Stimulated activated CD8-positive, alpha-beta memory T cell treated with anti-CD3 and anti-CD28 coated beads, Interleukin-7, amount 100 ng/mL, for 4 hours (primary cell): ENCODE results near the gene MEN1.

Experiments used
- DNase-seq, 2 donors: peaks; one replicate each; pipeline ENCODE4 v3.0.0-alpha.2; 2020; ENCODE audit warnings: low read depth in 2 of 2

MEN1 gene

DNA sequence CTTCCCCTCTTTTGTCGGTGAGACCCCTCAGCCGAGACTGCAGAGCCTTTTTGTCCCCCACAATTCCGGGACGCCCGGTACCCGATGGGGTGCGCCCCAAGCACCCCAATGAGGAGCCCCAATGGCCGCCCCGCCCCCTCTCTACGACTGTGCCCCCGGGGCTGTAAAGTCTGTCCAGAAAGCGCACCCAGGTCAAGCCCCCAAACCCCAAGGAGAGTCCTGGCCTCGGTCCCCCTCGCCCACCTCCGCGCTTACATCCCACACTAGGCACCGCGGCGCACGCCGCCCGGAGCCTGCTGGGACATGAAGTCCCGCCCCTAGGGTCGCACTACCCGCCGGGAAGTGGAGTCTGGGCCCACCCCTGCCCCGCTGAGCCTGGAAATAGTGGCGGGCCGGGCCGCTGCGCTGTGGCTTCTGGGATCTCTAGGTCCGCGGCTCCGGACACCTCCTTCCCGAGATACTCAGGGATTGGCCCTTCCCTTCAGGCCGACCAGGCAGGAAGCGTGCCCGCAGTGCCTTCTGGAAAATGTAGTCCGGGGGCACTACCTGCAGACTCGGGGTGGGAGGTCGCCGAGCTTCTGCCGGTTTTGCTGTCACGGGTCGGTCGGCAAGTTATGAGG, at the start of gene MEN1:
MEN1 (minus strand) TSS at position 281 of the 620 bp plus-strand sequence. CDS start 442 bp downstream, outside the sequence.
- peak; percentile 51 to 73 for DNase-seq

DNA sequence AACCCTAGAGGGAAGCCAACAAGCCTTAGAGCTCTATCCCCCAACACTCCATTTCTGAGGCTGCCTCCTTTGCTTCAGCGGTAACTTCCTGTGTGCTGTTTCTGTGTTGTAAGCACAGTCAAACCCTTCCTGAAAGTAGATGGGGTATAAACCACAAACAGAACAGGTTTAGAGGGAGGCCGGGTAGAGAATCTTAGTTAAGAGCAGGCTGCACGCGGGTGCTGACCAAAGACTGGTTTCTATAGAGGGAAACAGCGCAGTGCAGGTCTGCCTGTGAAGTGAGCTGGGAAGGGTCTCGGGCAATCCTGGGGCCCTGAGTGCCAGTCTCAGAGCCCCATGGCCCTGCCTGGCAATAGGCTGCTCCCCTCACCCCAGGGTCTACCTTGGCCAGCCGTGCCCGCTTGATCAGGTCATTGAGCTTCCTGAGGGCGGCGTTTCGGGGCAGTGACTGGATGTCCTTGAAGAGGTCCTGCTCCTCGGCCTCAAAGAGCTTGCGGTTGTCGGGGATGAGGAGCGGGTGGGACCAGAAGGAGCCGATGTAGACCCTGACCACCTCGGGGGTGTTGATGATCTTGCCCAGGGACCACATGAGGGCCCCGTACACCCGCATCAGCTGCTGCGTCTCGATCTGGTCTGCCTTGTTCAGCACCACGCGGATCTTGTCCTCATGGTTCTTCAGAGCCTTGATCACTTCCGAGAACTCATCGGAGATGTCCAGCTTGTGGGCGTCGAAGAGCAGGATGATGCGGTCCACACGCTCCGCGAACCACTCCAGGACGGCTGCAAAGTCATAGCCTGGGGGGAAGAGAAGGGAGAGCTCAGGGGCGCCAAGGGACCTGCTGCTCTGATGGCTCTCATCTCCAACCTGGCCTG, 49.4 kb upstream of the MEN1 start:
- no peak for DNase-seq

DNA sequence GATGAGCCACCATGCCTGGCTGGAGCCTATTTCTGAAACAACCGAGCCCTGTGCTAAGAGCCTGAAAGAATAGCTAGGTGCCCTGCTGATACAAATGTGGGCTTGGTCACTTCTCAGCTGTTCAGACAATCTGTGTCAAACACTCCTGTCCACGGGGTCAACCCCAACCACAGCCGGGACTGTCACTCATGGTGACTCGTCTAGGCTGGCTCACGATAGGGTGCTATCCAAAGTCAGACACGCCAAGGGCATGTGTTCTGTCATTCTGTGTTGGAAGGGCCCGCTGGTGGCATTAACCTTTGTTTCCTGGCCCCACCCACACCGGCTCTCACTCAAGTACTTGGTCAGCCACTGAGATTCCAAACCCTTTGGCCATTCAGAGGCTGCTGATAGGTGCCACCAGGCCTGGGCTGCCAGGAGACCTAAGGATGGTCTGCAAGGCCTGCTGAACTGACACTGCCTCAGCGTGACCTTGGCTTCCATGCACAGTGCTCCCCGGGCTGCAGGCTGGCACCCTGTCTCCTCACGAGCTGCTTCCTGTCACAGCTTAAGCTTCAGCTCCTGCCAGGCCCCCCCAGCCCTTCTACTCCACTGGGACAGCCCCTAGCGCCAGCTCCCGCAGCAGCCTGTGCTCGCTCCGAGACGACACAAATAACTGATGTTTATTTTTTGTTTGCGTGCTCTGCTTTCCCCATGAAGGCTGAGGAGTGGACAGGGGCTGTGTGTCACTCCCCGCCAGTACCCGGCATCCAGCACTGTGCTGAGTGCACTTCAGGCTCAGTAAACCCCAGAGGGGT, 48.3 kb upstream of the MEN1 start:
- DNase-seq, result no peak

DNA sequence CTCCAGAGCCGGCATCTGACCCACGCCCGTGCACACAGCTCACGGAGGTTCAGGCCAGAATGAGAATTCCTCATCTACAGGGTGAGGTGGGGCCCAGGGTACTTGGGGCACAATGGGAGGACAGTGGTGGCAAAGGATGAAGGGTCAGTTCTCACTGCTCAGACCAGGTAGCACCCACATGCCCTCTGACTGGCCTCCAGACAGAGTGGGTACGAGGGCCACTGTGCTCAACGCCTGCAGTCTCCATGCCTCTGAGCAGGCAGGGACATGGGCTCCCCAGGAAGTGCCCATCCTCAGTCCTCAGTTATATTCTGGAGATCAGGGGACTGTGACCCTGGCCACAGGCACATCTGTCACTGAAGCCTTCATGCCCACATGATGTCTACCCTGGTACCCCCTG, 47.1 kb upstream of the MEN1 start:
- DNase-seq, result no peak

DNA sequence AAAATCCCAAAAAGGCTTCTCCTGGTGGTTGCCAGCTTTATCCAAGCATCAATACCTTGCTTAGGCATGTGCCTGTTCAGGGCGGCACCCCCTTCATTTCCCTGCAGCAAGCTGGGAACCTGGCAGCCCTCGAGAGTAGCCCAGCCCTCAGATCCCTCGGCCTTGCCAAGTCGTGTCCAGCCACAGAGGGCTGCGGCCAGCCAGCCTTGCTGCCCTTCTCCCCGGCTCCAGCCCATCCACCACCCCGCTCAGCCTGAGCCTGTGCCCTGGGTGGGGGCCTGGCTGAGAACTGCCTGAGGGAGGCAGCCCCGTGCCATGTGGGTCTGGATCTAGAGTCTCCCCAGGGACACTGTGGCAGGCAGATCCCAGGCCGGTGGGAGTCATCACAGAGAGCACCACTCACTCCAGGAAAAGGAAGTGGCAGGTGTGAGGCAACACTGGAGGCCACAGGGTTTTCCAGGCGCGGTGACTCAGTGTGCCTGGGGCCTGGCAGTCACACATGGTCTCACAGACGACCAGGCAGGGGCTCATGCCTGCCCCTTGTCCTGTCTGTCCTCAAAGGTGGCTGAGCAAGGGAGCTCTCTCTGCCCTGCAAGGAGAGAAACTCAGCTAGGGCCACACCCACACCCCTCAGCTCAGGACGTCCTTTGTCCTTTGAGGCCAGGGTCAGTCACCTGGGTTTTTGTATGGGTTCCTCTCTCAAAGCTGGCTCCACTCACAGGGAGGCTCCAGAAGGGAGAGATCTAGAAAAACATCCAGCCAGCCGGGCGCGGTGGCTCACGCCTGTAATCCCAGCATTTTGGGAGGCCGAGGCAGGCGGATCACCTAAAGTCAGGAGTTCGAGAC, 46.3 kb upstream of the MEN1 start:
- DNase-seq, result no peak

DNA sequence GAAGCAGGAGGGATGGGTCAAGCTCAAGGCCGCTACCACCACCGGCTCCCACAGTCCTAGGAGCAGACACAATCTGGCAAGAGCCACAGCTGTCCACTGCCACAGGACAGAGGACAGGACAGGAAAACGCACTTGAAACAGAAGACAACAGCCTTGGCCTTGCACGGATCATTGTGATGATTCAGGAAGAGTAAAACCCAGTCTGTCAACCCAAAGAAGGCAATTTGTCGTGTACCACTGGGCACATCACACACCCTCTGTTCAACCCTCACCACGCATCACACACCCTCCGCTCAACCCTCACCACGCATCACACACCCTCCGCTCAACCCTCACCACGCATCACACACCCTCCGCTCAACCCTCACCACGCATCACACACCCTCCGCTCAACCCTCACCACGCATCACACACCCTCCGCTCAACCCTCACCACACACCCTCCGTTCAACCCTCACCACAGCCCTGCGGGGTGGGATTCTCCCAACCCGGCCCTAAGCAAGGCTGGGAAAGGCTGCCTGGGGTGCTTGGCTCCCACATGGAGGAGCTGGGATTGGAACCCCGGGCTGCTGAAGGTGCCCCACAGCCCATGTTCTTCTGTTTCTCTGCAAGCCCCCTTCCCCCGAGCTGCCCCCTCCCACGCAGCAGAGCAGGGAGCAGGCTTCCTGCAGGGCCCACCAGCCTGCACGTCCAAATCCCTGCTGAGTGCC, 45.4 kb upstream of the MEN1 start:
- no peak for DNase-seq

DNA sequence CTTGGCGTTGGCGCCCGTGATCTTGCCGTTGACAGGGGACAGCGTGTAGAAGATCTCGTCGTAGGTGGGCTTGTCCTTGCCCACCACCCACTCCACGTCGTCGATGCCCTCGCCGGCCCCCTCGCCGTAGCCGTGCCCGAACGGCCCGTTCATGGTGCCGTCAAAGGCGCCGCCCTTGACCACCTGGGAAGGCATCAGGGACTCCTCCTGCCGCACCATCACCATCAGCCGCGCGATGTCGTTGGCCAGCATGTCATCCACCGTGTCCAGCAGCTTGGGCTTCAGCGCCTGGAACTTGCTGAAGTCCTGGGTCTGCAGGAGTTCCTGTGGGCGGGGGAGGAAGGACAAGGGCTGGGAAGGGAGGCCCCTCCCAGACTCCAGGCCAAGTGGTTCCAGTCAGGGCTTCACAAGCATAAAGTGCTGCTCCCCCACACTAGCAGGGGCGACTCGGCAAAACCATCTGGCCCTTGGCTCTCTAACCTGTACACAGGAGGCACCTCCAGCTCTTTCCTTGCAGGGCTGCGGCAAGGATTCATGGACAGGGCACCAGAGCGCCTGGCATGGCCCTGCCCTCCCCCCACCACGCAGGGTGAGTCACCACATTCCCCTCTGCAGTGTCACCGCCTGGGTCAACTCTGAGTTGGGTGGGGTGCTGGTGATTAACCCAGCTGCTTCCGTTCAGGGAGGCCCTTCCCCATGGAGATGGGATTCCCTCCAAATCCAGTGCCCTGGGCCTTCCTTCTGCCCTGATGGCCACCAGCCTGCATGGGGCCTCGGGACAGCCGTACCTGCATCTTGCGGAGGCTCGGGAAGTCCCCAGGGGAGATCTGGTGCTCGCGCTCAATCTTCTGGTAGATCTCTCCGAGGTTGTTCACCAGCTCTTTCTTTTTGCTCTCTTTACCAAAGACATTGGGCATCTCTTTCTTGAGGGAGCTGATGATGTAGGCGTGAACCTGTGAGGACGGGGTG, 44.5 kb upstream of the MEN1 start:
- peak in 1 of 2 donors; percentile 59 for DNase-seq

DNA sequence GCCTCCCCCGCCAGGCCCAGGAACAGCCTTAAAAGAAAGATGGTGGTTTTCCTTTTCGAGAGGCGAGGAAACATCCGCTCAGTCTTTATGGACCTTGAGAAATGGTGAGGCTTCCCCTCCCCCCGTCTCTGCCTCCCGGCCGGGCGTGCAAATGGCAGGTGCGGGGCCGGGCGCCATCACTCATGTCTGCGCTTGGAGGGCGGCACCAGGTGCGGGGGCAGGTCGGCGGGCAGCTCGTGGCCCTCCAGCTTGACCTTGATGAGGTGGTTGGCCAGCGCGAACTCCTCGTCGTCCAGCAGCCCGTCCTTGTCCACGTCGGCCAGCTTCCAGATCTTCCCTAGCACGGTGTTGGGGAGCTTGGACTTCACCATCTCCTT, 43.8 kb upstream of the MEN1 start:
- DNase-seq, result no peak

DNA sequence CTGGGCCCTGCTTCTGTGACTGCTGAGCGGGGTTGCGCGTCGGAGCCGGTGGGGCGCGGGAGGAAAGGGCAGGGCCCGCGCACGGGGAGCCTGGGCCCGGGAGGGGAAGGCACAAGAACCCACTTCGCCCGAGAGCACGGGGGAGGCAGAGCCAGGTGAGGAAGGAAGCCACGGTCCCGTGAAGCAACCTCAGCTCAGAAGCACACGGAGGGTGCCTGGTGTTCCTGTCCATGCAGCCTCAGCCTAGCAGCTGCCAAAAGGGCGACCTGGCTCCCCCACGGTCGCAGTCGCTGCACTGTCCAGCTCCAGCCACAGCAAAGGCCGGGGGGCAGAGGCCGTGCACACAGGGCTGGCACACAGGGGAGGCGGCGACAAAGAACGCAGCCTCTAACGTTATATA, 43.4 kb upstream of the MEN1 start:
- no peak for DNase-seq

DNA sequence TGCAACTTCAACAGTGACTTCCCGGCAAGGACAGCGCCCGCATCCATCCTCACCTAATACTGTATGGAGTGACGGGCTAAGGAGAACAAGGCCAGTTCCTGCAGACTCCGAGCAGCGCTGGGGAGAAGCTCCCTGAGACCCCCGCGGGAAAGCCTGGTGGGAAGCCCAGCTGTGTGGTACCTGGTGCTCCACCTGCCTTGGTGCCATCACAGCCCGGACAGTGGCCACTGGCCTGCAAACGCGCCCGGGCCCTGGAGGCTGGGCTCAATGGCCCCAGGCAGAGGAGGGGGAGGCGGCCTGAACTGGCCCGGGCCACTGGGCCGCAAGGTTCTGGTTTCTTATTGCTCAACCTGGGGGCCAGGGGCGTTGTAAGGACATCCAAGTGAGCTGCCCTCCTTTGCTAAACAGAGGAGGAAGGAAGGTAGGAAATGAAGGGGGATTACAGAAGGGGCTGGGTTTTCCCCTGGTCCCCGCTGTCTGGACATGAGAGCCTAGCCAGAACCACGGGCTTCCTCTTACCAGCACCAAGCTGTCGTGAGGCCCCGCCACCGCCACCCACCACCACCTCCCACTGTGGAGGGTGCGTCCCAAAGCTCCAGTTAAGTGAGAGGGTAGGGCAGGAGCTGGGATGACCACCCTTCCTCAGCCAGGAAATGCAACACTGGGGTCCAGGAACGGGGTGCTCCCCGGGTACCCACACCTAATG, 42.6 kb upstream of the MEN1 start:
- DNase-seq, result no peak

GRCh38 chr11:64851831-64852351, 41.5 kb upstream of the MEN1 start:
- no peak for DNase-seq

- DNase-seq, result no peak
Measured at GRCh38 chr11:64850979-64851567, 40.7 kb upstream of the MEN1 start.

GRCh38 chr11:64849598-64850356, 39.4 kb upstream of the MEN1 start:
- no peak for DNase-seq

- DNase-seq, result no peak
Measured at GRCh38 chr11:64848826-64849597, 38.7 kb upstream of the MEN1 start.

- no peak for DNase-seq
Measured at GRCh38 chr11:64848214-64848825, 38.0 kb upstream of the MEN1 start.

- DNase-seq, result peak; percentile 81 to 82
Measured at GRCh38 chr11:64846998-64847666, 36.8 kb upstream of the MEN1 start.
